GM08714 (cell line): Measurements from ENCODE around the gene SLC47A1.
"Not testable (repeated sequence)": the region's sequence is repeated elsewhere in the genome, so short reads cannot be mapped to it uniquely, and the experiment has no call there.

Source experiments
- H3K4me3 ChIP-seq: fragments of 200-500 bp; sonication (Bioruptor generic); 2 replicates; pipeline ENCODE4 v1.5.1; 2014; ENCODE audit warnings: mild to moderate bottlenecking, low read length, inconsistent platforms
- ZNF274 ChIP-seq: IDR thresholded peaks from 2 replicates; pipeline ENCODE4 v1.6.1; 2012; ENCODE audit warnings: mild to moderate bottlenecking, low read depth, low read length

The SLC47A1 gene

GRCh38 chr17:19510903-19511302 is 22.8 kb upstream of the SLC47A1 start:
- H3K4me3 ChIP-seq, result no peak overlapping the region
- TF ChIP-seq ZNF274, result no peak

DNA sequence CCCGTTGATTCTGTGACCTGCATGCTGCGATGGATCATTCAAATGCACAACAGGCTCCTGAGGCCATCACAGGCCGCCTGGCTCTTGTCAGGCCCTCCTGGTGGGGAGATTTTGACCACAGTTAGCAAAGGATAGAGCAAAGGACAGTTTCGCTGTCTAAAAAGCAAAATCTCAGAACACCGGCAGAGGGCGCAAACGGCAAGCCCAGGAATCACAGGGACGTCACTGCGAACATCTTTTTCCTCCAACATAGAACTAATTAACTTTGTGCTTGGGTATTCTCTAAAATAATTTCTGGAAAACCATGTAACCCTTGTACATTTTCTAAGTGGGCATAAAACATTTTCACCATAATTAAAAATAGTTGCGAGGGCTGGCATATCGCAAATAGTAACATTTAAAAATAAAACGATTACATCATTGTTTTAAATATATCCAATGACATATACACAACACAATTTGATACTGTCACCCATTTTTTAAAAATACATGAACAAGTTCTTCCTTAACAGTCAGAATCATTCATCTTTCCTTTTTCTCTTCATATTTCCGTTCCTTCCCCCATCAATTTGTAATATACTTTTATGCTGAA is 19.7 kb upstream of the SLC47A1 start:
- H3K4me3 ChIP-seq, result no peak overlapping the region
- TF ChIP-seq ZNF274, result no peak

GRCh38 chr17:19517699-19518098 is 16.0 kb upstream of the SLC47A1 start:
- H3K4me3 ChIP-seq, result no peak overlapping the region
- no peak for TF ChIP-seq ZNF274

DNA sequence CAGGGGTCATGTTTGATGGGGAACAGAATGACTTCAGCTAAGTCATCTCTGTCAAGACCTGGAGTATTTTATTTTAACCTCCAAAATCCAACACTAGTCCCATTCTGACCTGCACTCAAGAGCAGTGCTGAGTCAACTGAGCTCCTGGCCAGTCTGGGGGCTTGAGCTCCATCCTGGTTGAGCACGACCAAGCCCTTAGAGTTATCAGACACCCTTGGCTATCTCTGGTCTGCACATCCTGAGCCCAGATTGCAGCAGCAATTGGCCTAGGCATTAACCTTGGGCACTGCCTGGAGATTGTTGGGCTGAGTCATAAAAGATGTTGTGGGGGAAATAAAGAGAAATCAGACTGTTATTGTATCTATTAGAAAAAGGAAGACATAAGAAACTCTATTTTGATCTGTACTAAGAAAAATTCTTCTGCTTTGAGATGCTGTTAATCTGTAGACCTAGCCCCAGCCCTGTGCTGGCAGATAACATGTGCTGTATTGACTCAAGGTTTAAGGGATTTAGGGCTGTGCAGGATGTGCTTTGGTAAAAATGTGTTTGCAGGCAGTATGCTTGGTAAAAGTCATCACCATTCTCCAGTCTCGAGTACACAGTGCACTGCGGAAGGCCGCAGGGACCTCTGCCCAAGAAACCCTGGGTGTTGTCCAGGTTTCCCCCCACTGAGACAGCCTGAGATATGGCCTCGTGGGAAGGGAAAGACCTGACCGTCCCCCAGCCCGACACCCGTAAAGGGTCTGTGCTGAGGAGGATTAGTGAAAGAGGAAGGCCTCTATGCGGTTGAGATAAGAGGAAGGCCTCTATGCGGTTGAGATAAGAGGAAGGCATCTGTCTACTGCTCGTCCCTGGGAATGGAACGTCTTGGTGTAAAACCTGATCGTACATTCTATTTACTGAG is 14.0 kb upstream of the SLC47A1 start:
- not testable (repeated sequence) for H3K4me3 ChIP-seq

DNA sequence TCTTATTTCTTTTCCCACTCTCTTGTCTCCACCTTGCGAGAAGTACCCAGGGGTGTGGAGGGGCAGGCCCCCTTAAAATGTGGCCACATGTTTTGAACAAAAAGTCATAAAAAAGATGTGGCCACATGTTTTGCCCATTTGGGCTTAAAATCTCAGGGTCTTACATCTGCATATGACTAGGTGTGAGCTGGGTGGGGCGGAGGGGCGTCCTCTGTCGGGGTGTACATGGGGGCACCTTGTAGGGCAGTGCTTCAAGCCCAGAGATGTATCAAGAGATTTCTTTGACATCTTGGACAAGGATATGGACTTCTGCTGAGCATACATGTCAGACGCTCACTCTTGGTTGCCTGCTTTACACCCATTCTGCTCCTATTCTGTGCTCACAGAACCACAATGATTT is 13.0 kb upstream of the SLC47A1 start:
- no peak for TF ChIP-seq ZNF274
- H3K4me3 ChIP-seq, result no peak overlapping the region

DNA sequence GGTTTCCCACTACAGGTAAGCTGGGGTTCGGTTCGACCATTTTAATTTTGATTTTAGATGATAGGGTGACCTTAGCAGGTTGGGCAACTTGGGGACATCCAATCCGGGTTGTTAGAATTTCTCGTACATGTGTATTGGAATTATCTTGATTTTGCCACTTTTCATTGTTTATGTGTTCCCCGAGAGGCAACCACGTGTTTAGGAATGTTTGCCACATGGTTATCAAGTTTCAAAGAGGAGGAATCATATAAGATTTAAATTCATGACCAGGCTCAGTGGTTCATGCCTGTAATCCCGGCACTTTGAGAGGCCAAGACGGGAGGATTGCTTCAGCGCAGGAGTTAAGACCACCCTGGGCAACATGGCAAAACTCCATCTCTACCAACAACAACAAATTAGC is 10.0 kb upstream of the SLC47A1 start:
- H3K4me3 ChIP-seq, result no peak overlapping the region
- no peak for TF ChIP-seq ZNF274

- not testable (repeated sequence) for H3K4me3 ChIP-seq
Observed at GRCh38 chr17:19526950-19527349, 6.7 kb upstream of the SLC47A1 start.

GRCh38 chr17:19531780-19532501 is 1.7 kb upstream of the SLC47A1 start:
- H3K4me3 ChIP-seq, result no peak overlapping the region
- TF ChIP-seq ZNF274, result no peak

GRCh38 chr17:19533036-19533717 is 477 bp upstream of the SLC47A1 start:
- H3K4me3 ChIP-seq, result no peak overlapping the region; the same call in 1 of the 2 replicates
- TF ChIP-seq ZNF274, result no peak

DNA sequence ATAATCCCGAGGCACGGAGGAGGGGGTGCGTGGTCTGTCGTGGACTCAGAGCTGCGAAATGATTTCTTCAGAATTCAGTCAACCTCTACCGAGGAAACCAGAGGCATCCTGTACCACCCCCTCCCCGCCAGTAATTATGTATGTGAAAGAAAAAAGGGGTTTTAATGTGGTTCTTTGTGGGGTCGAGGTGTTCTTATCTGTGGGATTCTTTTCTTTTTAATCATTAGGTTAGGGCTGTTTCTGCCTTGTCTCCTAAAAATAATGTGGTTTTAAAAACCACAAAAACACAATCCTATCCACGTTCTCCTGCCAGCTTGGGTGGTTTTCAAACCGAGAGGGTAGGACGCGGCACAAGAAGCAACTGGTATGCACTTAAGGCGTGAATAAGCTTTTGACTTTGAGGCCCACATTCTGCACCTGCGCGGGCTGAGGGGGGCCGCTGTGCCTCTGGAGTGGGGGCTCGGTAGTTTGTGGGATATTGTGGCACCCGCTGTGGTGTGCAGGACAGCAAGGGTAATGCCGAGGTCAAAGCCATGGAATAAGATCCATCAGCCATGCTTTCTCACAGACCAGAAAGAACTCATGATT is 1.0 kb downstream of the SLC47A1 start:
- H3K4me3 ChIP-seq, result peak overlapping the region; percentile 51; the same call in 1 of the 2 replicates

GRCh38 chr17:19537111-19537510 is 3.5 kb downstream of the SLC47A1 start:
- no peak for TF ChIP-seq ZNF274
- H3K4me3 ChIP-seq, result no peak overlapping the region

More for the DNA sequence above, 1.0 kb downstream of the SLC47A1 start:
- TF ChIP-seq ZNF274, result no peak

DNA sequence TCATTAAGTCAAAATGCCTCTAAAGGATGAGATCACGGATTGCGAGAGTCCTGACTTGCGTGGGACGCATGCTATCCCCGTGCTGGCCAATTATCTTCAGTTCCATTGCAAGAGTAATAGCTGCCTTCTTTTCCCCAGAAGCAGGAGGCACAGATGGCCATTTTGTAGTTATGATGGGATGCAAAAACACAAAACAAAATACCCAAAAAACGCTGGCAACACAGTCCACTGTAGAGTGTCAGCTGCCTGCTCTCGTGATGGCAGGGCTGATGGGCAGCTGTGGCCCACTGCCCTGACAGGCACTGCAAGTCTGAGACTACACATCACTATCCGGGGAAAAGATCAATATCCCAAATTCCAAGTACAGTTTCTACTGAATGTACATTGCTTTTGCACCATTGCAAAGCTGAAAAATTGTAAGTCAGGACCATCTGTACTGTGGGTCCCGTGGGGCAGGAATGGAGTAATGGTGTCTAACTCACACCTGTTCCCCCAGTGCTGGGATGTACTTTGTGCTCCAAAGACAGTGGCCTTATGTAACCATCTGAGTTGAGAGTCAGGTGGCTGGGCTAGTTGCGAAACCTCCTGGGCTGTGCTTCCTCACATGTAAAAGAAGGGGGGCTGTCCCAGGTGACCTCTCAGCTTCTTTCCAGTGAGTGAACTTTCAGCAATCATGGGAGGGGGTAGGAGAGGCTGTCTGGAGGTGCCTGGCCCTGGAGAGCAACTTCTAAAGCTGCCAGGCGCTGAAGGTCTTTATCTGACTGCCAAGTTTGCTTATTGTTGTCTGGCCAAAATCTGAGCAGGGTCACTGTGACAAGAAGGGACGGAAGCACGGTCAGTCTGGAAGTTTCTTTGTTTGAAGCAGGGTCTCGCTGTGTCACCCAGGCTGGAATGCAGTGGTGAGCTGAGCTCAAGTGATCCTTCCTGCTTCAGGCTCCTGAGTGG is 4.7 kb downstream of the SLC47A1 start:
- TF ChIP-seq ZNF274, result no peak

GRCh38 chr17:19539040-19539399 is 5.4 kb downstream of the SLC47A1 start:
- TF ChIP-seq ZNF274, result no peak

More for the DNA sequence above, 4.7 kb downstream of the SLC47A1 start:
- no peak overlapping the region for H3K4me3 ChIP-seq

More at GRCh38 chr17:19539040-19539399, 5.4 kb downstream of the SLC47A1 start:
- no peak overlapping the region for H3K4me3 ChIP-seq
